Measurements from ENCODE around the gene SMIM30. TPM values are rescaled to one million over a fixed set of nuclear protein-coding genes. Genes with fewer than 3 reads are reported as not detected.
A peak's percentile ranks its signal among the peaks of the same experiment; 100 is the strongest.

The SMIM30 gene
- total and polyA plus RNA-seq, 12 donors = 44.4 to 145 (median 70.5) TPM

- no peaks in the 10 kb centered on the region for H3K9me3 ChIP-seq (replicated peaks in 1 of 3)
- H3K4me3 ChIP-seq = peak within 1 kb of the TSS in 1 of 4 donors; percentile 49
- 0 to 1% (median 1%) methylated on average over 8 to 29 of the region's 29 CpGs for WGBS, 4 donors
- TF ChIP-seq, protein P1, sequence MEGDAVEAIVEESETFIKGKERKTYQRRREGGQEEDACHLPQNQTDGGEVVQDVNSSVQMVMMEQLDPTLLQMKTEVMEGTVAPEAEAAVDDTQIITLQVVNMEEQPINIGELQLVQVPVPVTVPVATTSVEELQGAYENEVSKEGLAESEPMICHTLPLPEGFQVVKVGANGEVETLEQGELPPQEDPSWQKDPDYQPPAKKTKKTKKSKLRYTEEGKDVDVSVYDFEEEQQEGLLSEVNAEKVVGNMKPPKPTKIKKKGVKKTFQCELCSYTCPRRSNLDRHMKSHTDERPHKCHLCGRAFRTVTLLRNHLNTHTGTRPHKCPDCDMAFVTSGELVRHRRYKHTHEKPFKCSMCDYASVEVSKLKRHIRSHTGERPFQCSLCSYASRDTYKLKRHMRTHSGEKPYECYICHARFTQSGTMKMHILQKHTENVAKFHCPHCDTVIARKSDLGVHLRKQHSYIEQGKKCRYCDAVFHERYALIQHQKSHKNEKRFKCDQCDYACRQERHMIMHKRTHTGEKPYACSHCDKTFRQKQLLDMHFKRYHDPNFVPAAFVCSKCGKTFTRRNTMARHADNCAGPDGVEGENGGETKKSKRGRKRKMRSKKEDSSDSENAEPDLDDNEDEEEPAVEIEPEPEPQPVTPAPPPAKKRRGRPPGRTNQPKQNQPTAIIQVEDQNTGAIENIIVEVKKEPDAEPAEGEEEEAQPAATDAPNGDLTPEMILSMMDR (IDR thresholded peaks at IDR 0.05) = no peak
- no peak for TF ChIP-seq POLR2A (IDR thresholded peaks at IDR 0.05)
- peak; percentile 18 to 61 (median 31) for DNase-seq
- peaks cover 0 to 10% of the 10 kb centered on the region in 2 donors for H3K4me1 ChIP-seq (replicated peaks in 1 of 2)
- H3K27me3 ChIP-seq = peaks cover 8% of the 10 kb centered on the region
- intact Hi-C loops (cut with DNase I) = no loop called here
- H3K36me3 ChIP-seq (replicated peaks in 1 of 2) = no peaks in the 10 kb centered on the region
- peak within 1 kb of the TSS in 1 of 5 donors; percentile 34 for H3K27ac ChIP-seq
Measured at GRCh38 chr7:113086431-113086888, 31.9 kb downstream of the SMIM30 start, which contains the start of gene GPR85. TSS of gene GPR85 (minus strand) at chr7:113086827. CDS start at chr7:113084721, 2,106 bp downstream.

DNA sequence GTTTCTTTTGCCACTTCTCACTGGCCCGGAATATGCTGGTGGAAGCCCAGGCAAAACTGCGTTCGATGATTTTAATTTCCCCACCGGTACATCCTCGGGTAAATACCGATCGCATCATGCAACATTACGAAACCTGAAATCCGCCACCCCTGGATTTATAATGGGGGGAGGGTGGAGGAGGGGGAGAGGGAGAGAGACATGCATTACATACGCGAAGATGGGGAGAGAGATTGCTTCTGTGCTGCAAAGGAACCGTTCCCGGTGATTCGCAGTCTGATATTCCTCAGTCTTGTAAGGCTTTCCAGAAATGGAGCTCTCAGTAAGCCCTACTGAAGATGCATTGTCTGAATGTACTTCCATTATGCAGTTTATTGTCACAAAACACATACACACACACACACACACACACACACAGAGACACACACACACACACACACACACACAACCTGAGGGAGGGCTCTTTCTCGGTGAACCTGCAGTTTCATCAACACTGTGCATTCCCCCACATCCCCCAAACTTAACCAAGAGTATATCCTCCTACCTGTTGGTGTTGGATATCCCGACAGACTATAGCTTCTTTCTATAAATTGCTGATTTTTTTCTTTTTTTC is 32.5 kb downstream of the SMIM30 start:
- intact Hi-C loops (cut with DNase I) = no loop called here
- Histone ChIP-seq H3K4me3 (no peak overlapping the region), H3K27ac (no peak overlapping the region), H3K4me1 (replicated peaks in 1 of 2) (peaks cover 0 to 10% of the 10 kb centered on the region in 2 donors), H3K36me3 (replicated peaks in 1 of 2) (no peaks in the 10 kb centered on the region), H3K9me3 (replicated peaks in 1 of 3) (no peaks in the 10 kb centered on the region), H3K27me3 (peaks cover 8% of the 10 kb centered on the region)
- no peak for TF ChIP-seq POLR2A (IDR thresholded peaks at IDR 0.05)
- TF ChIP-seq, protein P1 (IDR thresholded peaks at IDR 0.05) = no peak
- no peak for DNase-seq
- 13 to 33% (median 21%) methylated on average over 16 of the region's 16 CpGs for WGBS, 4 donors

DNA sequence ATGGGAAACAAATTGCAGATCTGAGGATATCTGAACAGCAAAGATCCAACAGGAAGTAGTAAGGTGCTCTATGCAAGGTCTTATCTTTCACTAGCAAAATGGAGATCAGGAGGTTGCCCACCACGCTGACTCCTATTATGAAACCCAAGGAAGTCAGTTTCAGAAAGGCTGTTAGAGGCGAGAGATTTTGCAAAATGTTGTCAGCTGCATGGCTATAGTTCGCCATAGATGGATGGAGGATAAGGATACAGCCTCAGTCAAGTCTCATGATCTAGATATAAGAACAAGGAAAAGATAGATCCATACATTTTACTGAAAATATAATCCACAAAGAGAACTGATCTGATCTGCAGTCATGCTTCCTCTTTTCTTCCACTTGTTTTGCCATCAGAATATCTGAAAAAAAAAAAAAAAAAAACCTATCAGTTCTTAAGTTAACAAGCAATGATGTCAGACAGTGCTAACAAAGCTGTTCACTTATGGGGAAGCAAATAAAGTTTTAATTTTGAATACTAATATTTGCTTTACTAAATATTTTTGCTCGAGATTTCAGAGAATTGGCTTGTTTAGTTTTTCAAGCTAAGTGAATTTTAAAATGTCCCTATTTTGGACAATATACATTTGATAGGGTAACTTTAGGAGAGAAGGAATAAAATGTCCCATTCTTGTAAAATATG is 33.7 kb downstream of the SMIM30 start:
- 76 to 87% (median 82%) methylated on average over 4 of the region's 4 CpGs for WGBS, 4 donors
- Histone ChIP-seq H3K36me3 (replicated peaks in 1 of 2) (no peaks in the 10 kb centered on the region), H3K27me3 (peaks cover 8% of the 10 kb centered on the region), H3K27ac (no peak overlapping the region), H3K4me1 (replicated peaks in 1 of 2) (peaks cover 0 to 10% of the 10 kb centered on the region in 2 donors), H3K4me3 (no peak overlapping the region), H3K9me3 (replicated peaks in 1 of 3) (no peaks in the 10 kb centered on the region)
- intact Hi-C loops (cut with DNase I) = no loop called here
- DNase-seq = no peak
- TF ChIP-seq, protein P1 (IDR thresholded peaks at IDR 0.05) = no peak
- no peak for TF ChIP-seq POLR2A (IDR thresholded peaks at IDR 0.05)

- 67 to 81% (median 78%) methylated on average over 10 of the region's 10 CpGs for WGBS, 4 donors
- intact Hi-C loops (cut with DNase I) = no loop called here
Measured at GRCh38 chr7:113083816-113084495, 34.4 kb downstream of the SMIM30 start.

More at GRCh38 chr7:113083816-113084495, 34.4 kb downstream of the SMIM30 start:
- H3K4me3 ChIP-seq = no peak overlapping the region
- DNase-seq = no peak
- H3K27ac ChIP-seq = no peak overlapping the region
- H3K4me1 ChIP-seq (replicated peaks in 1 of 2) = peaks cover 0 to 10% of the 10 kb centered on the region in 2 donors
- peaks cover 8% of the 10 kb centered on the region for H3K27me3 ChIP-seq
- no peak for TF ChIP-seq POLR2A (IDR thresholded peaks at IDR 0.05)
- TF ChIP-seq, protein P1 (IDR thresholded peaks at IDR 0.05) = no peak
- no peaks in the 10 kb centered on the region for H3K36me3 ChIP-seq (replicated peaks in 1 of 2)
- no peaks in the 10 kb centered on the region for H3K9me3 ChIP-seq (replicated peaks in 1 of 3)

Data from adrenal gland (tissue), 12 donors.